ENCODE measurements around the gene SSH2. TPM values are rescaled to one million over a fixed set of nuclear protein-coding genes. Genes with fewer than 3 reads are reported as not detected.

Gene SSH2
- total RNA-seq, 6 donors from 2014 or later = 55.4 to 82.9 (median 67.8) TPM

GRCh38 chr17:29711588-29712385, 218.2 kb downstream of the SSH2 start:
- H3K27ac ChIP-seq = peak overlapping the region; percentile 58 to 91 (median 74)
- H3K4me1 ChIP-seq = peaks cover 40 to 61% (median 53%) of the 10 kb centered on the region in 4 donors
- ATAC-seq (ENCODE audit: low FRiP score in 2 of 2) = no peak
- TF ChIP-seq POLR2AphosphoS5 (IDR thresholded peaks at IDR 0.05) (no peak), CTCF (IDR thresholded peaks at IDR 0.05) (no peak), EP300 (IDR thresholded peaks at IDR 0.05) (no peak), POLR2A (IDR thresholded peaks at IDR 0.05) (no peak)
- no peak for DNase-seq
- no peaks in the 10 kb centered on the region for H3K36me3 ChIP-seq
- WGBS, 2 donors = 90 to 93% methylated on average over 11 of the region's 11 CpGs
- H3K27me3 ChIP-seq = no peaks in the 10 kb centered on the region
- H3K9me3 ChIP-seq = no peaks in the 10 kb centered on the region
- H3K4me3 ChIP-seq = no peak overlapping the region

DNA sequence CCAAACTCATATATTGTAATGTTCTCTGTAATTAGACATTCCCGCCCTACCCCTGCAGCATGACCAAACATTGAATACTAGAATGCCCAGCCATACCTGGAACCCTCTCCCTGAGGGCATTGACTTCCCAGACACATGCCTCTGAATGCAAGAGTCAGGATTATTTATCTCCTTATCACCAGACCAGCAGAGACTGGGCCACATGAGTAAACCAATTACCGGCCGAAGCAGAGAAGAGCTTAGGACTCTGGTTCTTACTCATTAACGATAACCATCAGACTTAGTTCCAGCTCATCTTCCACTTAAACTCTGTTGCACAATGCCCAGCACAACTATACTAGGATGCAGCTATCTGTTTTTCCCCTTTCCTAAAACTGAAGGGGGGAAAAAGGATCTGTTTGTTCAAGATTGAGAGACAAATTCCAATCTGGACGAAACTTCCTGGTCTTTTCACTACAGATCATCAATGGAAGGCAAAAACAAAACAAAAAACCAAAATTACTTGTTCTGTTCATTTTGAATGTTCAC, 219.1 kb downstream of the SSH2 start:
- H3K36me3 ChIP-seq = no peaks in the 10 kb centered on the region
- H3K4me3 ChIP-seq = no peak overlapping the region
- no peak for DNase-seq
- 65 to 66% methylated on average over 5 of the region's 5 CpGs for WGBS, 2 donors
- no peak for TF ChIP-seq CTCF (IDR thresholded peaks at IDR 0.05)
- TF ChIP-seq EP300 (IDR thresholded peaks at IDR 0.05) = no peak
- no peak for TF ChIP-seq POLR2AphosphoS5 (IDR thresholded peaks at IDR 0.05)
- no peak for TF ChIP-seq POLR2A (IDR thresholded peaks at IDR 0.05)
- H3K27ac ChIP-seq = peak overlapping the region; percentile 58 to 91 (median 83)
- no peaks in the 10 kb centered on the region for H3K9me3 ChIP-seq
- H3K4me1 ChIP-seq = peaks cover 41 to 68% (median 59%) of the 10 kb centered on the region in 4 donors
- ATAC-seq (ENCODE audit: low FRiP score in 2 of 2) = peak in 1 of 2 donors; percentile 28
- H3K27me3 ChIP-seq = no peaks in the 10 kb centered on the region

- peak overlapping the region; percentile 58 to 91 (median 83) for H3K27ac ChIP-seq
- H3K4me1 ChIP-seq = peaks cover 45 to 72% (median 63%) of the 10 kb centered on the region in 4 donors
- no peak overlapping the region for H3K4me3 ChIP-seq
- ATAC-seq (ENCODE audit: low FRiP score in 2 of 2) (peak in 1 of 2 donors; percentile 20), DNase-seq (no peak)
- no peaks in the 10 kb centered on the region for H3K27me3 ChIP-seq
- H3K36me3 ChIP-seq = no peaks in the 10 kb centered on the region
- WGBS, 2 donors = 43 to 52% methylated on average over 1 of the region's 1 CpG
- H3K9me3 ChIP-seq = no peaks in the 10 kb centered on the region
- no peak for TF ChIP-seq POLR2AphosphoS5 (IDR thresholded peaks at IDR 0.05)
- no peak for TF ChIP-seq EP300 (IDR thresholded peaks at IDR 0.05)
- no peak for TF ChIP-seq POLR2A (IDR thresholded peaks at IDR 0.05)
- TF ChIP-seq CTCF (IDR thresholded peaks at IDR 0.05) = no peak
Measured at GRCh38 chr17:29710520-29710884, 219.5 kb downstream of the SSH2 start.

GRCh38 chr17:29709866-29710519, 220.0 kb downstream of the SSH2 start:
- no peak for TF ChIP-seq CTCF (IDR thresholded peaks at IDR 0.05)
- Histone ChIP-seq H3K4me3 (no peak overlapping the region), H3K9me3 (no peaks in the 10 kb centered on the region), H3K36me3 (no peaks in the 10 kb centered on the region), H3K4me1 (peaks cover 50 to 77% (median 65%) of the 10 kb centered on the region in 4 donors), H3K27ac (peak overlapping the region; percentile 58 to 91 (median 83)), H3K27me3 (no peaks in the 10 kb centered on the region)
- WGBS, 2 donors = 23 to 30% methylated on average over 3 of the region's 3 CpGs
- ATAC-seq (ENCODE audit: low FRiP score in 2 of 2) (no peak), DNase-seq (no peak)
